ENCODE data around the gene BTBD9.

Gene BTBD9

GRCh38 chr6:38341496-38341895 lies 298.2 kb downstream of the BTBD9 start:
- no peak for DNase-seq (ENCODE audit: low spot score)

- no peak for DNase-seq (ENCODE audit: low spot score)
These were observed 299.8 kb downstream of the BTBD9 start for GRCh38 chr6:38339914-38340313.

DNA sequence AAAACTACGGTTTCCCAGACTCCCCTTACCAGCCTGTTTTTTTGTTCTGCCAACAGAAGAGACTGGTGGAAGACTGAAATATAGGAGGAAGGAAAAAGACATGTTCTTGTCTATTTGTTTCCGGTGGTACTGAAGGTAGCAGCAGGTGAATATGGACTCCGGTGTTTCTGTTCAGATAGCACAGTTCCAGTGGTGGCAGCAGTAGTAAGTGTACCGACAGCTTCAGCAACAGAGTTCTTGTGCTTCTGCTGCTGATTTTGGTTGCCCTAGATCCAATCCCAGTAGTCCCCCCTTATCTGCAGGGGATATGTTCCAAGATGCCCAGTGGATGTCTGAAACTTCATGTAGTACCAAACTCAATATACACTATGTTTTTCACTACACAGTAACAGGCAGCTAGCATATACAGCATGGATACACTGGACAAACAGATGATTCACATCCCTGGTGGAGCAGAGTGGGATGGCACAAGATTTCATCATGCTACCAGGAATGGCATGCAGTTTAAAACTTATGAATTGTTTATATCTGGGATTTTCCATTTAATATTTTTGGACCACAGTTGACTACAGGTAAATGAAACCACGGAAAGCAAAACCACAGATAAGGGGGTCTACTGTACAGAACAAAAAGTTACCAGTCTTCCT lies 301.8 kb downstream of the BTBD9 start:
- DNase-seq (ENCODE audit: low spot score): no peak

GRCh38 chr6:38336922-38337321 lies 302.8 kb downstream of the BTBD9 start:
- DNase-seq (ENCODE audit: low spot score): no peak

DNA sequence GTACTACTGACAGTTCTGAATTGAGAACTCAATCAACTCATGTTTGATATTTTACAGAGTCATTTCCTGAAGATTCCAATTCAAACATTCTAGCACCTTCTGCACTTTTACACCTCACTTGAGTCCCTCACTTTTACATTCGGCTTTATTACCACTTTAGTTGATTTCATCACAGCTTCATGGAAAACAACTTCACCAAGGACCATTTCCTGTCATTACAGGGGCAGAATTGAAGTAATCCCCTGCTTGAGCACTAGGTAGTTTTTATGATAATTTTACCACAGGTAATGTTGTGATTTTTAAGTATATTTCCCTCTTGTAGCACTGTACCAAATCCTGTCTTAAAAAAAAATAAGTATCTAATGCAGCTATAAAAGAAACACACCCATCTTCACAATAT lies 312.9 kb downstream of the BTBD9 start:
- DNase-seq (ENCODE audit: low spot score): no peak

DNA sequence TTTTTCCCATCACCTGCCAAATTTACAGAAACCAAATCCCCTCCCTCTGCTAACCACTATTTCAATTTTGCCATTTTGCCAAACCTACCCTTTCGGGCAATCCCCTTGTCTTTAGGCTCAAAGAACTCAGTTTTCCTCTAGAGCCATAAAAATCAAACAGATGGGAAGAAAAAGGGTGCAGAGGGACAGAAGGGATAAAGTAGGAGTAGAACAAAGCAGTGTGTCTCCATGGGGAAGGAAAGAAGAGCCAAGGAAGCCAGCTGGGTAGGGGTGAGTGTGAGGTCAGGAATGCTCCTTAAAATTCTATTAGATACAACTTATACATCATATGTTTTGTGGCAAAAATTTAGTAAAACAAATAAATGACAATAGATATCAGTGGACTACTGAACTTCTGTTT lies 316.5 kb downstream of the BTBD9 start:
- no peak for DNase-seq (ENCODE audit: low spot score)

- DNase-seq (ENCODE audit: low spot score): no peak
These were observed 317.6 kb downstream of the BTBD9 start for GRCh38 chr6:38322138-38322537.

GRCh38 chr6:38320843-38321242 lies 318.9 kb downstream of the BTBD9 start:
- no peak for DNase-seq (ENCODE audit: low spot score)

- DNase-seq (ENCODE audit: low spot score): no peak
These were observed 319.4 kb downstream of the BTBD9 start for GRCh38 chr6:38320358-38320757.

GRCh38 chr6:38319256-38320212 lies 320.2 kb downstream of the BTBD9 start:
- DNase-seq (ENCODE audit: low spot score): no peak

GRCh38 chr6:38316099-38316868 lies 323.4 kb downstream of the BTBD9 start:
- no peak for DNase-seq (ENCODE audit: low spot score)

DNA sequence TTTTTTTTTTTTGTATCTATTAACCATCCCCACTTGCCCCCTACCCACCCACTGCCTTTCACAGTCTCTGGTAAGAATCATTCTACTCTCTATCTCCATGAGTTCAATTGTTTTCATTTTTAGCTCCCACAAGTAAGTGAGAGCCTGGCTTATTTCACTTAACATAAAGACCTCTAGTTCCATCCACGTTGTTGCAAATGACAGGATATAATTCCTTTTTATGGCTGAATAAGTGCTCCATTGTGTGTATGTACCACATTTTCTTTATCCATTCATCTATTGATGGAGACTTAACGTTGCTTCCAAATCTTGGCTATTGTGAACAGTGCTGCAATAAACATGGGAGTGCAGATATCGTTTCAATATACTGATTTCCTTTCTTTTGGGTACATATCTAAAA lies 328.5 kb downstream of the BTBD9 start:
- no peak for DNase-seq (ENCODE audit: low spot score)

- DNase-seq (ENCODE audit: low spot score): no peak
These were observed 329.7 kb downstream of the BTBD9 start for GRCh38 chr6:38310061-38310460.

DNA sequence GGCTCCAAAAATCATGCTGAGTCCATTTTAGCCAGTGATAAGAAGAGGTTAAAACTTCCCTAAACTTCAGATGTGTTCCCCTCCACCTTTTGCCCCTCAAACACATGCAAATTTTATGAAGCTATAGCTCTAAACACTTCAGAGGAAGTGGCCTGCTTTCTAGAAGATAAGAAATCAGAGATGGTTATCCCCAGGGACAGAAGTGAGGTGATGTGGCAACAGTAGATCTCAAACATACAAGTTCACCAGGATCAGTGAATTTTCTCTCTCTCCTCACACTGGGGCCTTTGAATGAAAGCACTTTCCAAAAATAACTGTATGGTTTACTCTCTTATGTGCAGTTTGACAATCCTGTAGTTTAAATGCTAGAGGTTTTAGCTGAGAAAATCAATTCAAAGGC lies 332.0 kb downstream of the BTBD9 start:
- no peak for DNase-seq (ENCODE audit: low spot score)

GRCh38 chr6:38306931-38307330 lies 332.8 kb downstream of the BTBD9 start:
- no peak for DNase-seq (ENCODE audit: low spot score)

GRCh38 chr6:38305995-38306681 lies 333.6 kb downstream of the BTBD9 start:
- no peak for DNase-seq (ENCODE audit: low spot score)

GRCh38 chr6:38302838-38303237 lies 336.9 kb downstream of the BTBD9 start:
- DNase-seq (ENCODE audit: low spot score): no peak

DNA sequence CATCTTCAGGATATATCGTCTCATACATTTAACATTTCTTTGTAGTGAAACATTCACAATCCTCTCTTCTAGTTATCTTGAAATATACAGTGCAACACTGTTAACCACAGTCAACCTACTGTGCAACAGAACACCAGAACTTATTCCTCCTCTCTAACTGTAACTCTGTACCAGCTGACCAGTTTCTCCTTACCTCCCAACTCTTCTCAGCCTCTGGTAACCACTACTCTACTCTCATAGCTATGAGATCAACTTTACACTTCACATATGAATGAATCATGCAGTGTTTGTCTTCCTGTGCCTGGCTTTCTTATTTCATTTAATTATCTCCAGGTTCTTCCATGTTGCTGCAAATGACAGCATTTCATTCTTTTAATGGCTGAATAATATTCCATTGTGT lies 337.6 kb downstream of the BTBD9 start:
- no peak for DNase-seq (ENCODE audit: low spot score)

DNA sequence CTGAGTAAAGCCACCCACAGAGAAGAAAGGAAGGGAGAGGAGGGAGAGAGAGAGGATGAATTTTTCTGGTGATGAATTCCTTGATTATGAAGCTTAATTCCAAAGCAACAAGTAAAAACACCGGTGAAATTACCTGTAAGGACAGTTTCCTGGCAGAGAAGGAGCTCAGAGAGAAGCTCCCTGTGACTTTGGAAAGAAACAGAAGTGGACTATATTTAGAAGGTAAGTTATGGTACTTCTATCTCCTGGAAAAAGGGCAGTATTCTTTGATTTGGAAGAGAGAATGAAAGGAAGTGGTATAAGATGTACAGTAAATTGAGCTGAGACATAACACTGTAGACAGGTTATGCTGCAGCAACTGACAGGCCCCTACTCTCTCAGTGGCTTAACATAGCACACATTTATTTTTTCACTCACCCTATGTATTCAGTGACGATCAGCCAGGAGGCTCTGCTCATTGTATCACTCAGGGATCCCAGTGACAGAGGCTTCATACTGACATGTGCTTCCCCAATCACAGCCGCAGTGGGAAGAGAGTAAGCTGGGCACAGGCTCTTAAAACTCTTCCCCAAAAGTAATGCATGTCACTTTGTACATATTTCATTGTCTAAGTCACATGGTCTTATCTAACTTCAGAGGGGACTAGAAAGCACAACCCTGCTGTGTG lies 349.5 kb downstream of the BTBD9 start:
- no peak for DNase-seq (ENCODE audit: low spot score)

DNA sequence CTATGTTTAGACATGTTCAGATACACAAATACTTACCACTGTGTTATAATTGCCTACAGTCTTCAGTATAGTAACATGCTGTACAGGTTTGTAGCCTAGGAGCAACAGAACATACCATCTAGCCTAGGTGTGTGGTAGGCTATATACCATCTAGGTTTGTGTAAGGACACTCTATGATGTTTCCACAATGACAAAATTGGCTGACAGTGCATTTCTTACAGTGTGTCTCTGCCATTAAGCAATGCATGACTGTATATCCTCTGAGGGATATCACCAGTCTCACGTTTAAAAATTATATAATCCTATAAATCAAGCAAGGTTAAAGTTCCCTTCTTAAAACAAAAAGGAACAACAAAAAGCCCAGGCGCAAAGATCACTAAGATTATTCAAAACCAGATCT lies 352.2 kb downstream of the BTBD9 start:
- no peak for DNase-seq (ENCODE audit: low spot score)

GRCh38 chr6:38284802-38285394 lies 354.8 kb downstream of the BTBD9 start:
- no peak for DNase-seq (ENCODE audit: low spot score)

All from hematopoietic multipotent progenitor cell treated with erythropoietin and hydrocortisone succinate and interleukin-3 and kit ligand, for 17 days (in vitro differentiated cells).